ENCODE results near the gene PTMS.

PTMS gene

GRCh38 chr12:6779708-6780432, 13.7 kb downstream of the PTMS start:
- ChIA-PET CTCF (interaction anchor here (1.3 to 5.5 kb wide), 3 partner anchors 13 to 26 kb away, joined by 7 to 26 read pairs (median 18); partner anchors contain the start of genes MLF2 and PTMS), POLR2A (interaction anchor here (1.2 to 3.5 kb wide), 3 partner anchors 13 to 56 kb away, joined by 4 to 28 read pairs (median 5); partner anchors contain the start of genes COPS7A, MLF2 and PTMS)
- no peak for TF ChIP-seq ARNT (IDR thresholded peaks at IDR 0.05)
- no peak for TF ChIP-seq SP1 (IDR thresholded peaks at IDR 0.05)
- TF ChIP-seq L3MBTL2 (conservative IDR thresholded peaks at IDR 0.05): no peak
- no peak for TF ChIP-seq LEF1 (IDR thresholded peaks at IDR 0.05; ENCODE audit: borderline replicate concordance)
- no peak for TF ChIP-seq FOXM1 (IDR thresholded peaks at IDR 0.05; ENCODE audit: borderline replicate concordance)
- no peak for TF ChIP-seq ZNF384 (IDR thresholded peaks at IDR 0.05)
- TF ChIP-seq PKNOX1 (IDR thresholded peaks at IDR 0.05): no peak
- no peak for TF ChIP-seq ELF4 (IDR thresholded peaks at IDR 0.05)
- no peak for TF ChIP-seq FOXK2 (IDR thresholded peaks at IDR 0.05)
- TF ChIP-seq TARDBP (IDR thresholded peaks at IDR 0.05): no peak
- no peak for TF ChIP-seq CTBP1 (IDR thresholded peaks at IDR 0.05; ENCODE audit: borderline replicate concordance)
- no peak for TF ChIP-seq HDGF (IDR thresholded peaks at IDR 0.05; ENCODE audit: borderline replicate concordance)
- no peak for DNase-seq (ENCODE audit: extremely low spot score)

- TF ChIP-seq FOXK2 (IDR thresholded peaks at IDR 0.05) (no peak), HDGF (IDR thresholded peaks at IDR 0.05; ENCODE audit: borderline replicate concordance) (no peak), LEF1 (IDR thresholded peaks at IDR 0.05; ENCODE audit: borderline replicate concordance) (no peak), ELF4 (IDR thresholded peaks at IDR 0.05) (no peak), FOXA1 (IDR thresholded peaks at IDR 0.05) (no peak), PKNOX1 (IDR thresholded peaks at IDR 0.05) (no peak), ARNT (IDR thresholded peaks at IDR 0.05) (no peak), BHLHE40 (IDR thresholded peaks at IDR 0.05; ENCODE audit: borderline replicate concordance) (no peak), CTBP1 (IDR thresholded peaks at IDR 0.05; ENCODE audit: borderline replicate concordance) (no peak), NFRKB (IDR thresholded peaks at IDR 0.05) (no peak)
- POLR2A ChIA-PET: interaction anchor here (1.2 to 3.5 kb wide), 3 partner anchors 14 to 57 kb away, joined by 4 to 28 read pairs (median 5); partner anchors contain the start of genes COPS7A, MLF2 and PTMS
- DNase-seq (ENCODE audit: extremely low spot score): no peak
- CTCF ChIA-PET: interaction anchor here (1.3 to 5.5 kb wide), 3 partner anchors 13 to 26 kb away, joined by 7 to 26 read pairs (median 18); partner anchors contain the start of genes MLF2 and PTMS
Measured at GRCh38 chr12:6780573-6780972, 14.4 kb downstream of the PTMS start.

GRCh38 chr12:6782119-6782518, 16.0 kb downstream of the PTMS start:
- POLR2A ChIA-PET: interaction anchor here (1.0 to 3.5 kb wide), 4 partner anchors 16 to 69 kb away, joined by 3 to 28 read pairs (median 4); partner anchors contain the start of genes CDCA3, MLF2, PTMS and USP5
- DNase-seq (ENCODE audit: extremely low spot score): no peak
- TF ChIP-seq LEF1 (IDR thresholded peaks at IDR 0.05; ENCODE audit: borderline replicate concordance): no peak
- no peak for TF ChIP-seq HDGF (IDR thresholded peaks at IDR 0.05; ENCODE audit: borderline replicate concordance)
- no peak for TF ChIP-seq NFRKB (IDR thresholded peaks at IDR 0.05)
- no peak for TF ChIP-seq FOXM1 (IDR thresholded peaks at IDR 0.05; ENCODE audit: borderline replicate concordance)
- TF ChIP-seq TARDBP (IDR thresholded peaks at IDR 0.05): no peak
- TF ChIP-seq SP1 (IDR thresholded peaks at IDR 0.05): no peak
- TF ChIP-seq FOXK2 (IDR thresholded peaks at IDR 0.05): no peak
- no peak for TF ChIP-seq BHLHE40 (IDR thresholded peaks at IDR 0.05; ENCODE audit: borderline replicate concordance)
- no peak for TF ChIP-seq PKNOX1 (IDR thresholded peaks at IDR 0.05)
- TF ChIP-seq CTBP1 (IDR thresholded peaks at IDR 0.05; ENCODE audit: borderline replicate concordance): no peak
- TF ChIP-seq ZNF384 (IDR thresholded peaks at IDR 0.05): no peak
- TF ChIP-seq ELF4 (IDR thresholded peaks at IDR 0.05): no peak
- TF ChIP-seq ARNT (IDR thresholded peaks at IDR 0.05): no peak
- no peak for TF ChIP-seq SUZ12 (IDR thresholded peaks at IDR 0.05)
- TF ChIP-seq L3MBTL2 (conservative IDR thresholded peaks at IDR 0.05): no peak
- TF ChIP-seq FOXA1 (IDR thresholded peaks at IDR 0.05): no peak
- CTCF ChIA-PET: interaction anchor here (0.6 to 2.7 kb wide), 4 partner anchors 15 to 49 kb away, joined by 4 to 18 read pairs (median 6); partner anchors contain the start of genes MLF2 and PTMS

GRCh38 chr12:6782850-6783566, 16.8 kb downstream of the PTMS start:
- ChIA-PET POLR2A (interaction anchor here (1.0 to 3.5 kb wide), 6 partner anchors 17 to 68 kb away, joined by 3 to 28 read pairs (median 6); partner anchors contain the start of genes CDCA3, MLF2, PTMS and USP5), CTCF (interaction anchor here (0.6 to 1.7 kb wide), 4 partner anchors 16 to 42 kb away, joined by 4 to 7 read pairs (median 4); partner anchors contain the start of genes MLF2 and PTMS)
- no peak for DNase-seq (ENCODE audit: extremely low spot score)
- TF ChIP-seq L3MBTL2 (conservative IDR thresholded peaks at IDR 0.05) (no peak), NFRKB (IDR thresholded peaks at IDR 0.05) (no peak), SUZ12 (IDR thresholded peaks at IDR 0.05) (no peak), LEF1 (IDR thresholded peaks at IDR 0.05; ENCODE audit: borderline replicate concordance) (no peak), SP1 (IDR thresholded peaks at IDR 0.05) (no peak), HDGF (IDR thresholded peaks at IDR 0.05; ENCODE audit: borderline replicate concordance) (no peak), ZNF384 (IDR thresholded peaks at IDR 0.05) (no peak), ARNT (IDR thresholded peaks at IDR 0.05) (no peak), TARDBP (IDR thresholded peaks at IDR 0.05) (no peak), CTBP1 (IDR thresholded peaks at IDR 0.05; ENCODE audit: borderline replicate concordance) (no peak), FOXM1 (IDR thresholded peaks at IDR 0.05; ENCODE audit: borderline replicate concordance) (no peak), PKNOX1 (IDR thresholded peaks at IDR 0.05) (no peak), FOXK2 (IDR thresholded peaks at IDR 0.05) (no peak), BHLHE40 (IDR thresholded peaks at IDR 0.05; ENCODE audit: borderline replicate concordance) (no peak), ELF4 (IDR thresholded peaks at IDR 0.05) (no peak), FOXA1 (IDR thresholded peaks at IDR 0.05) (no peak)

All from HEK293T (cell line).